ENCODE data around the gene KNG1. TPM values are rescaled to one million over a fixed set of nuclear protein-coding genes. Genes with fewer than 3 reads are reported as not detected.

Gene KNG1
- polyA plus RNA-seq, 6 donors from 2014 or later: not detected

DNA sequence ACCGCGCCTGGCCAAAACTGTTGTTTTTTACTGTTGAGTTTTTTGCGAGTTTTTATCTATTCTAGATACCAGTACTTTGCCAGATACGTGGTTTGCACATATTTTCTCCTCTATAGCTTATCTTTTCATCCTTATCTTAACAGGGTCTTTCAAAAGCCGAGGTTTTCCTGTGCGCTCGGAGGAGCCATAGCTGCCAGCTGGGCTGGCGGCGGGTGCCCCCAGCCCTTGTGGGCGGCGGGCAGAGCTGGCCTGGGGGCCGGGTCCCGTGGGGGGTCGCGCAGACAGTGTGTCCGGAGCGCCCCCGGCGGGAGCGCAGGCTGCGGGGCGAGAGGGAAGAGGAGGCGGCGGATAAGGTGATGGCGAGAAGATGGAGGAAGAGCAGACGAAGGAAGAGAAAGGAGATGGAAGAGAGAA is 55.1 kb downstream of the KNG1 start:
- H3K27ac Mint-ChIP-seq: peak overlapping the region; percentile 73 to 96 (median 94)
- H3K9me3 Mint-ChIP-seq: peaks cover 0 to 1% (median 0%) of the 10 kb centered on the region in 7 donors
- no peaks in the 10 kb centered on the region for H3K36me3 Mint-ChIP-seq
- DNase-seq (no peak), ATAC-seq (ENCODE audit: low read depth in 2 of 2) (peak; percentile 10 to 18)
- H3K4me1 Mint-ChIP-seq: peaks cover 0 to 19% (median 17%) of the 10 kb centered on the region in 3 donors
- H3K27me3 Mint-ChIP-seq: no peaks in the 10 kb centered on the region
- H3K4me3 Mint-ChIP-seq: peak overlapping the region; percentile 78 to 98 (median 96)

DNA sequence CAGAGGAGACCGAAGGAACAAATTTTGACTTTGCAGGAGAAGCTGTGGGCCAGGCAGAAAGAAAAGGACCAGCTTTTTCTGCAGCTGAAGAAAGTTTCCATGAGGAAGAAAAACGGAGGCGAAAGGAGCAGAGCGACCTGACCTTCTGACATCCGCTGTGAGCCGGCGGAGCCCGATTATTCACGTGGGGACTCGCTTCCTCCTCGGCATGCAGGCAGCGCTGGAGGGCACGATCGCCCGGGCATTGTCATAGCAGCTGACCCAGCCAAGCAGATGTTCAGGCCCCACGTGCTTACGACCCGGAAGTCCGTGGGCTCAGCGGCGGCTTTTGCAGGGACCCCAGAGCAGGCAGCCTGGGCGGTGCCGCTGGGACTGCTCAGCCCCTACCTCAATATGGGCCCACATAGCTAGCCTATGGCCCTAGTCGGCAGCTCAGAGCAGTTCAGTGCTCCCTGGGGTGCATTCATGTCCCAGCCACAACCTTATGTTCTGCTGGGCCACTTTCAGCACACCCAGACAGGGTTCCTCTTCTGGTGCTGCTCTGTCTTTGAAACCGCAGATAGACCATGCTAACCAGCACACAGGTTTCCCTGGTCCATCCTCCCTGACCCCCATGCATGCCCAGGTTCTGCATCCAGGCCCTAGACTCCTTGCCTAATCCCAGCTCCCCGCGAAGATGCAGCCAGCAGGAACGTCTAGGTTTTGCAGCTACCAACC is 55.7 kb downstream of the KNG1 start:
- DNase-seq: peak; percentile 79
- Mint-ChIP-seq H3K4me1 (peaks cover 0 to 19% (median 17%) of the 10 kb centered on the region in 3 donors), H3K4me3 (peak overlapping the region; percentile 78 to 98 (median 96)), H3K27me3 (no peaks in the 10 kb centered on the region), H3K9me3 (peaks cover 0 to 1% (median 0%) of the 10 kb centered on the region in 7 donors), H3K36me3 (no peaks in the 10 kb centered on the region), H3K27ac (peak overlapping the region; percentile 73 to 96 (median 94))
- ATAC-seq (ENCODE audit: low read depth in 2 of 2): peak; percentile 92 to 93

GRCh38 chr3:186775999-186776398 is 58.8 kb downstream of the KNG1 start:
- Mint-ChIP-seq H3K4me3 (peak overlapping the region in 1 of 8 donors; percentile 18), H3K27me3 (no peaks in the 10 kb centered on the region), H3K27ac (no peak overlapping the region), H3K9me3 (peaks cover 0 to 1% (median 0%) of the 10 kb centered on the region in 7 donors), H3K4me1 (peaks cover 0 to 19% (median 17%) of the 10 kb centered on the region in 3 donors), H3K36me3 (no peaks in the 10 kb centered on the region)
- DNase-seq (no peak), ATAC-seq (ENCODE audit: low read depth in 2 of 2) (no peak)

- Mint-ChIP-seq H3K4me3 (peak overlapping the region in 1 of 8 donors; percentile 71), H3K27ac (peak overlapping the region in 2 of 6 donors; percentile 61 to 68), H3K4me1 (peaks cover 9 to 14% (median 11%) of the 10 kb centered on the region in 3 donors), H3K27me3 (no peaks in the 10 kb centered on the region), H3K9me3 (peaks cover 0 to 5% (median 0%) of the 10 kb centered on the region in 7 donors), H3K36me3 (peaks cover 7 to 11% of the 10 kb centered on the region in 2 donors)
- no peak for ATAC-seq (ENCODE audit: low read depth in 2 of 2)
- DNase-seq: no peak
Observed at GRCh38 chr3:186779204-186779603, 62.0 kb downstream of the KNG1 start.

DNA sequence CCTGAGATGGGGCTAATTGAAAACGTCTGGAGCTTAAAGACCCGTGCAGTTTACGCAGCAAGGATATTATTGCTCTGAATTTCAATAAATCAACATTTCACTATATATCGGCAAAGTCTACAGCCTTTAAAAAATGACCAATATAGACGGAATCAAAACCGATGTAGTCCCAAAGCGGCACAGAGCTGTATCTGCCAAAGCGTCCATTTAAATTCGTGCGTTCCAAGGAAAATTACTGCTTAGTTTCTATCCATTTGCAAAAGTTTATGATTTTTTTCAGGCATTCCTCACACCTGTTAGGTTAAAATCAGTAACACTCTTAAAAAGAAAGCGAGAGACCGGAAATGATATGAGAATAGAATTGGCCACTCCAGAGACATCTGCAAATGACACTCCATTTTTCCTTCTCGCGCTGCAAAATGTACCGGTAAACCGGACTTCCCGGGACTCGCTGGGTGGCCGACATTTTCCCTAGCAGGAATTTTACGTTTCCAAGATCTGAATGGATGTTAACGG is 65.4 kb downstream of the KNG1 start:
- Mint-ChIP-seq H3K4me3 (peak overlapping the region; percentile 96 to 100 (median 100)), H3K27me3 (no peaks in the 10 kb centered on the region), H3K36me3 (peaks cover 30 to 36% of the 10 kb centered on the region in 2 donors), H3K4me1 (peaks cover 30 to 47% (median 35%) of the 10 kb centered on the region in 3 donors), H3K27ac (peak overlapping the region; percentile 98 to 100 (median 99)), H3K9me3 (peaks cover 0 to 5% (median 0%) of the 10 kb centered on the region in 7 donors)
- ATAC-seq (ENCODE audit: low read depth in 2 of 2) (peak; percentile 8 to 11), DNase-seq (no peak)

- Mint-ChIP-seq H3K4me3 (peak within 1 kb of the TSS; percentile 96 to 100 (median 100)), H3K9me3 (peaks cover 0 to 5% (median 0%) of the 10 kb centered on the region in 7 donors), H3K27me3 (no peaks in the 10 kb centered on the region), H3K36me3 (peaks cover 36 to 42% of the 10 kb centered on the region in 2 donors), H3K4me1 (peaks cover 36 to 53% (median 41%) of the 10 kb centered on the region in 3 donors), H3K27ac (peak within 1 kb of the TSS; percentile 98 to 100 (median 99))
- ATAC-seq (ENCODE audit: low read depth in 2 of 2): peak; percentile 76 to 77
- peak; percentile 94 for DNase-seq
Observed at GRCh38 chr3:186783058-186783730, 66.0 kb downstream of the KNG1 start, which contains the start of gene EIF4A2. EIF4A2 (plus strand) TSS chr3:186783577; CDS start chr3:186783611, 34 bp downstream.

DNA sequence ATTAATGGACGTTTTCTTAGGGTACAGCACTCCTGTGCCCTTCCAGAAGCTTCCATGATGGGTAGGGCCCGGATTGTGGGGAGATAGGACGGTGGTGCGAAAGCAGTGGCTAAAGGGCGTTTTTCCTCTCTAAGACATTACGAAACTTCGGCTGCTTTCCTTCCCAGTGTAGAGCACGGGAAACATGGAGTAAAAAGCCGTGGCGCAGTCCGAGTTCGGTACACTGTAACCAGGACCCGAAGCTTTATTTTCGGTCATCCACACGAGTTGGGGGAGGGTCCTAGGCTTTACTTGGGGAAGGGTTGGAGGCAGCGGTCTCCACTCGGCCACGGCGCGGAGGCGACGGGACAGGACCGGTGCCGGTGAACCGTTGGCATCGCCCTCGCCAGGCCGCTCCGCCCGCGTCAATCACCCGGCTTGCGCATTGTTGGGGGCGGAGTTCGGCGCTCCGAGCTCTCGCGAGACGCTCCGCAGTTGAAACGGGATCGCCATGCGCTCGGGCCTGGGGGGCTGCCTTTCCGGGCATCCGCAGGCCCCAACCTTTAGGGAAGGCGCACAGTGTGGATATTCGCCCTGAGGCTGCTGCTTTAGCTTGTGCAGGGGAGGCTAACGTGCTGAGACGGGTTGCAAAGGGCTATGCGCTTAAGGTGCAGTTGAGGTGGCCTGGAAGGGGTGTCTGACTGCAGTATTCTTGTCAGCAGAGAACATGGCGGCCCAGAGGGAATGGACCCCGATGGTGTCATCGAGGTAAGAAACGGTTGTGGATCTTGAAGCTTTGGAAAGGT is 66.8 kb downstream of the KNG1 start:
- peaks cover 39 to 56% (median 49%) of the 10 kb centered on the region in 3 donors for H3K4me1 Mint-ChIP-seq
- H3K36me3 Mint-ChIP-seq: peaks cover 39 to 48% of the 10 kb centered on the region in 2 donors
- peaks cover 0 to 5% (median 0%) of the 10 kb centered on the region in 7 donors for H3K9me3 Mint-ChIP-seq
- ATAC-seq (ENCODE audit: low read depth in 2 of 2) (peak; percentile 70), DNase-seq (peak; percentile 77)
- H3K27ac Mint-ChIP-seq: peak overlapping the region; percentile 98 to 100 (median 99)
- H3K4me3 Mint-ChIP-seq: peak overlapping the region; percentile 96 to 100 (median 100)
- no peaks in the 10 kb centered on the region for H3K27me3 Mint-ChIP-seq

- Mint-ChIP-seq H3K27ac (peak overlapping the region; percentile 65 to 100 (median 99)), H3K4me1 (peaks cover 42 to 58% (median 52%) of the 10 kb centered on the region in 3 donors), H3K36me3 (peaks cover 43 to 52% of the 10 kb centered on the region in 2 donors), H3K27me3 (no peaks in the 10 kb centered on the region), H3K4me3 (peak overlapping the region; percentile 96 to 100 (median 100)), H3K9me3 (peaks cover 0 to 5% (median 0%) of the 10 kb centered on the region in 7 donors)
- no peak for DNase-seq
- ATAC-seq (ENCODE audit: low read depth in 2 of 2): no peak
Observed at GRCh38 chr3:186784820-186785494, 67.8 kb downstream of the KNG1 start.

- peaks cover 0 to 5% (median 0%) of the 10 kb centered on the region in 7 donors for H3K9me3 Mint-ChIP-seq
- H3K4me1 Mint-ChIP-seq: peaks cover 42 to 58% (median 52%) of the 10 kb centered on the region in 3 donors
- peaks cover 43 to 52% of the 10 kb centered on the region in 2 donors for H3K36me3 Mint-ChIP-seq
- ATAC-seq (ENCODE audit: low read depth in 2 of 2): no peak
- H3K27me3 Mint-ChIP-seq: no peaks in the 10 kb centered on the region
- H3K4me3 Mint-ChIP-seq: peak overlapping the region; percentile 96 to 100 (median 100)
- no peak for DNase-seq
- H3K27ac Mint-ChIP-seq: peak overlapping the region in 4 of 6 donors; percentile 19 to 99 (median 72)
Observed at GRCh38 chr3:186785495-186786018, 68.4 kb downstream of the KNG1 start.

GRCh38 chr3:186786922-186787321 is 69.8 kb downstream of the KNG1 start:
- no peak for DNase-seq
- ATAC-seq (ENCODE audit: low read depth in 2 of 2): no peak
- peak overlapping the region in 4 of 8 donors; percentile 32 to 100 (median 81) for H3K4me3 Mint-ChIP-seq
- H3K27me3 Mint-ChIP-seq: no peaks in the 10 kb centered on the region
- H3K9me3 Mint-ChIP-seq: peaks cover 0 to 5% (median 0%) of the 10 kb centered on the region in 7 donors
- peaks cover 49 to 52% of the 10 kb centered on the region in 2 donors for H3K36me3 Mint-ChIP-seq
- H3K27ac Mint-ChIP-seq: peak overlapping the region in 2 of 6 donors; percentile 47 to 99
- H3K4me1 Mint-ChIP-seq: peaks cover 42 to 58% (median 52%) of the 10 kb centered on the region in 3 donors

DNA sequence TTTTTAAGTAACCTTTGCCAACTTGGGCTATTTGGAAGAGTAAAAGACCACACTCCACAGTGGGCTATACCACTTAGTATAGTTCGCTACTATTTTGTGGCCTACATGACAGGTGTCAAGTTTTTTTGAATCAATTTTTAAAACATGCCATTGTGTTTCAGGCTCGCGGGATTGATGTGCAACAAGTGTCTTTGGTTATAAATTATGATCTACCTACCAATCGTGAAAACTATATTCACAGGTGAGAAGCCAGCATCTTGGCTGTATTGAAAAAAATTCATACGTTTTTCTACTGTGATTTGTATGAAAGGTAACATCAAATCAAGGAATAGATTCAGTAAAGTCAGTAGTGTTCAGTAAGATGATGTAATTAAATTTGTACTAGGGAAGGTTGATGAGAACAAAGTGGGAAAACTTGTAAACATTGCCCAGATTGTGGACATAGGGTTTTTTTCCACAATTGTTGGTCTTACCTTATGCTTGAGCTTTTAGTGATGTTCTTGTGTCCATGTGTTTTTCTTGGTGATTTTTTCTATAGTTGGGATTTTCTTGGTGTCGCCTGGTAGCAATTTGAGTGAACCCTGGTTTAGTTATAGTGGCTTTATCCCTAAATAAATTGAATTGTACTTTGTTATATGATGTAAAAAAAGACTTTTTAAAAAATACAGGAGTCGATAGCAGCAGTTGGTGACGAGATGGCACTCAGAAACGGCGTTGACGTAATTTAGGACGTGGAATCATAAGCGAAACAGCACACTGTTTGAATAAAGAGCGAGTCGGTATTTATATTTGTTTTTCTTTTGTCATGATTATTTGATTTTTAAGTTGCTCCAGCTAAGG is 70.7 kb downstream of the KNG1 start:
- ATAC-seq (ENCODE audit: low read depth in 2 of 2): no peak
- H3K4me1 Mint-ChIP-seq: peaks cover 37 to 52% (median 47%) of the 10 kb centered on the region in 3 donors
- no peak for DNase-seq
- H3K27ac Mint-ChIP-seq: peak overlapping the region in 5 of 6 donors; percentile 6 to 99 (median 74)
- H3K9me3 Mint-ChIP-seq: peaks cover 0 to 5% (median 0%) of the 10 kb centered on the region in 7 donors
- peak overlapping the region in 4 of 8 donors; percentile 12 to 100 (median 58) for H3K4me3 Mint-ChIP-seq
- H3K27me3 Mint-ChIP-seq: no peaks in the 10 kb centered on the region
- H3K36me3 Mint-ChIP-seq: peaks cover 50 to 52% of the 10 kb centered on the region in 2 donors

All from naive B cell (primary cell).